ENCODE data around the gene ARHGEF28. TPM values are rescaled to one million over a fixed set of nuclear protein-coding genes. Genes with fewer than 3 reads are reported as not detected.

The ARHGEF28 gene
- total RNA-seq, 1 donor from 2014 or later: 0.93 TPM

DNA sequence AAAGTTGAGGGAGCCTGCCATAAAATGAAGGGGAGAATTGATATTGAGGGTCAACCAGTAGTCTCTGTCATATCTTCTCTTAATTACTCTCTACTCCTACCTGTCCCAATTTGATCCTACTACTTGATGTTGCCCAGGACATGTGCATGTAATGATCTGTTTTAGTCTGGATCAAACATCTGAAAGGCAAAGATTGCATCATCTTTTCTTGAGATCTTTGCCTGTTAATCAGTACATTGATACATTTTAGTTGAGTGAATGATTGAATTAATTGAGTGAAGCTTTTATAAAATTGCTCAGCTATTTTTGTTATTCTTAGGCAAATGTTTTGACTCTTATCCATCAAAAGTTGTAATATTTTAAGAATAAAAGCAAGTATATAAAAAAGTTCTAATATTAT, 21.7 kb downstream of the ARHGEF28 start:
- Mint-ChIP-seq H3K4me1 (no peaks in the 10 kb centered on the region), H3K36me3 (ENCODE audit: low read depth) (no peaks in the 10 kb centered on the region), H3K27ac (ENCODE audit: unreplicated experiment) (no peak overlapping the region), H3K27me3 (ENCODE audit: low read depth) (peaks cover 7% of the 10 kb centered on the region), H3K4me3 (no peak overlapping the region), H3K9me3 (no peaks in the 10 kb centered on the region)
- TF ChIP-seq, protein P1, sequence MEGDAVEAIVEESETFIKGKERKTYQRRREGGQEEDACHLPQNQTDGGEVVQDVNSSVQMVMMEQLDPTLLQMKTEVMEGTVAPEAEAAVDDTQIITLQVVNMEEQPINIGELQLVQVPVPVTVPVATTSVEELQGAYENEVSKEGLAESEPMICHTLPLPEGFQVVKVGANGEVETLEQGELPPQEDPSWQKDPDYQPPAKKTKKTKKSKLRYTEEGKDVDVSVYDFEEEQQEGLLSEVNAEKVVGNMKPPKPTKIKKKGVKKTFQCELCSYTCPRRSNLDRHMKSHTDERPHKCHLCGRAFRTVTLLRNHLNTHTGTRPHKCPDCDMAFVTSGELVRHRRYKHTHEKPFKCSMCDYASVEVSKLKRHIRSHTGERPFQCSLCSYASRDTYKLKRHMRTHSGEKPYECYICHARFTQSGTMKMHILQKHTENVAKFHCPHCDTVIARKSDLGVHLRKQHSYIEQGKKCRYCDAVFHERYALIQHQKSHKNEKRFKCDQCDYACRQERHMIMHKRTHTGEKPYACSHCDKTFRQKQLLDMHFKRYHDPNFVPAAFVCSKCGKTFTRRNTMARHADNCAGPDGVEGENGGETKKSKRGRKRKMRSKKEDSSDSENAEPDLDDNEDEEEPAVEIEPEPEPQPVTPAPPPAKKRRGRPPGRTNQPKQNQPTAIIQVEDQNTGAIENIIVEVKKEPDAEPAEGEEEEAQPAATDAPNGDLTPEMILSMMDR (conservative IDR thresholded peaks at IDR 0.05): no peak
- no peak for DNase-seq (ENCODE audit: low read depth, low spot score)

DNA sequence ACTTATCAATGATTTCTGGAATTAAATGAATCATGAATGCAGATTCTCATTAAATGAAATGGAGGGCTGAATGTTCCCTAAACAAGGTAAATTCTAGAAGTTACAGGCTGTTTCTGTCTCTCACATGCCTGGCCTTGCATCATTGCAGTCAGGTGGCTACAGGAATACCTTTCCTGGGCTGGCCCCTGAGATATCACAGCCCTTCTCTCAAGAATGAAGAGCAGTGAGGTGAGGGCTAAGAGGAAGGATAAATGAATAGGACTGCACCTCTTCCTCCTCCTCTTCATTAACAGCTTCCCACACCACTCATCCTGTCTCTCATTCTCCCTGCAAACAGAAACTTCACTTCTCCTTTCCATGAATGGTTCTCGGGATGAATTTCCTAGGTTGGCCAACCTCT, 22.5 kb downstream of the ARHGEF28 start:
- no peak overlapping the region for H3K27ac Mint-ChIP-seq (ENCODE audit: unreplicated experiment)
- H3K4me3 Mint-ChIP-seq: no peak overlapping the region

DNA sequence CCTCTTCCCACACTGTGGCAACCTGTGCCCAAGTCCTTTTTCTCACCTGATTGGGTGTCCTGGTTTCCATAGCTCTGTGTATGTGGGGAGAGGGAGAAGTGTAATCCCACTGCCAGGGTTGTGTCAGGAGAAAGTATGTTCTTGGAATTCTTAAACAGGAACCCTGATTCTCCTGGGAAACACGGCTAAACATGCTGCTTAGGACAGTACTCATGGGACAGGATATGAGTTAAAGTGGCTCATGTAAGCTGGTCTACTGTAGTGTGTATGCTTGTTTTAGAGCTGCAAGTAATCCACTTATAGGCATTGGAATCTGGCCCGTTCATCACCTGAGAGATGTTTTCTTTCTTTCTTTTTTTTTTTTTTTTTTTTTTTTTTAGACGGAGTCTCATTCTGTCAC, 23.9 kb downstream of the ARHGEF28 start:
- no peaks in the 10 kb centered on the region for H3K36me3 Mint-ChIP-seq (ENCODE audit: low read depth)
- no peaks in the 10 kb centered on the region for H3K9me3 Mint-ChIP-seq
- H3K27ac Mint-ChIP-seq (ENCODE audit: unreplicated experiment): no peak overlapping the region
- DNase-seq (ENCODE audit: low read depth, low spot score): no peak
- peaks cover 9% of the 10 kb centered on the region for H3K4me1 Mint-ChIP-seq
- H3K27me3 Mint-ChIP-seq (ENCODE audit: low read depth): peaks cover 7% of the 10 kb centered on the region
- no peak overlapping the region for H3K4me3 Mint-ChIP-seq
- TF ChIP-seq, protein P1 (conservative IDR thresholded peaks at IDR 0.05): no peak

More for the DNA sequence above, 22.5 kb downstream of the ARHGEF28 start:
- Mint-ChIP-seq H3K4me1 (no peaks in the 10 kb centered on the region), H3K36me3 (ENCODE audit: low read depth) (no peaks in the 10 kb centered on the region), H3K9me3 (no peaks in the 10 kb centered on the region), H3K27me3 (ENCODE audit: low read depth) (peaks cover 7% of the 10 kb centered on the region)
- DNase-seq (ENCODE audit: low read depth, low spot score): no peak
- TF ChIP-seq, protein P1 (conservative IDR thresholded peaks at IDR 0.05): no peak

DNA sequence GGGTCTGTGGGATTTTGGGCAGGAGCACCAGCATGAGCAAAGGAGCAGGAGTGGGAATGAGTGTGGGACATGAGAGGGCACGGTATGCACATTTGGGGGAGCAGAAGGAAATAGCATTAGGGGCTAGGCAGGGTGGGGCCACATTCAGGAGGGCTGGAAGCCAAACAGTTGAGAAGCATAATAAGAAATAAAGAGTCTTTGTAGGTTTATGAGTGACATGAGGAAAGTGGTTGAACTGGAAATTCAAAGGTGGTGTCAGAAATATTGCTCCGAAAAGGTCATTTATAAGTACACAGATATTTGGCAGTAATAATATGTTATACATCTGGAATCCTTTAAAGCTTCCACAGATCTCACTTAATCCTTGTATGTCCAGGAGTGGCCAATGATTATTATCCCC, 26.4 kb downstream of the ARHGEF28 start:
- Mint-ChIP-seq H3K27me3 (ENCODE audit: low read depth) (peaks cover 3% of the 10 kb centered on the region), H3K9me3 (no peaks in the 10 kb centered on the region), H3K4me1 (peaks cover 21% of the 10 kb centered on the region), H3K27ac (ENCODE audit: unreplicated experiment) (no peak overlapping the region), H3K4me3 (no peak overlapping the region), H3K36me3 (ENCODE audit: low read depth) (no peaks in the 10 kb centered on the region)
- DNase-seq (ENCODE audit: low read depth, low spot score): no peak
- TF ChIP-seq, protein P1 (conservative IDR thresholded peaks at IDR 0.05): no peak

DNA sequence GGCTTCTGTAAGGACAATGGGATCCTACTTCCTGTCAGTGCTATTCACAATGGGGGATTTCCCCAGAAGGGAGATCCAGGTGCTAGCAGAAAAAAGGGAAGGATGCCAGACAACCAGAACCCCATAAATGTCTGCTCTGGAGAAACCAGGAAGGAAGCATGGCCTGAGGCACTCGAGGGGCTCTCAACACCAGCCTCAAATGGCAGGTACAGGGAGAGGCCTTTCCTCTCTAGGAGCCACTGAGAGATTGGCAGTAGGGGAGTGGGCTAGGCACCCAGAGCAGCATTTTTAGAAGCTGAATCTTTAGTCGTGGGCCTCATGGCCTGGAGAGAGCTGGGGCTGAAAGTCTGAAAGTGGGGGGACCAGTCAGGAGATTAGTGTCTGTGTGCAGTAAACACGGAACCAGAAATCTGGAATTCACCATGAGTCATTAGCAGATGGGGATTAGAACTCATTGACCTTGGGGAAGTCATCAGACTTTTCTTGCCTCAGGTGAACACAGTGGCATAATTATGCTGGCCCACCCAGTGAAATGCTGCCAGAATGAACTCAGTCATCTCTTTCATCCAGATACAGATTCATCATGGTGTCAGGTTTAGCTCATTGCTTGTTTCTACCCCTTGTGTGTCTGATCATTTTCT, 28.3 kb downstream of the ARHGEF28 start:
- no peak for DNase-seq (ENCODE audit: low read depth, low spot score)
- Mint-ChIP-seq H3K4me3 (no peak overlapping the region), H3K9me3 (no peaks in the 10 kb centered on the region), H3K4me1 (peaks cover 21% of the 10 kb centered on the region), H3K36me3 (ENCODE audit: low read depth) (no peaks in the 10 kb centered on the region), H3K27me3 (ENCODE audit: low read depth) (no peaks in the 10 kb centered on the region), H3K27ac (ENCODE audit: unreplicated experiment) (peak overlapping the region; percentile 65)
- TF ChIP-seq, protein P1 (conservative IDR thresholded peaks at IDR 0.05): no peak

Measured in neural crest cell (in vitro differentiated cells).